GM12875 (cell line): ENCODE measurements around the gene MRPL1.

Source experiments
- H3K4me3 ChIP-seq: one replicate; pipeline ENCODE4 v1.5.1; 2011; ENCODE audit warnings: low read depth, low read length, control low read depth
- TF ChIP-seq, protein P1 (sequence below): IDR thresholded peaks from 2 replicates; pipeline ENCODE4 v1.5.1; 2011; ENCODE audit warnings: low read depth, mild to moderate bottlenecking, control low read depth, inconsistent platforms, low read length, moderate library complexity, borderline replicate concordance; ENCODE audit not compliant: insufficient read depth

MRPL1 gene

DNA sequence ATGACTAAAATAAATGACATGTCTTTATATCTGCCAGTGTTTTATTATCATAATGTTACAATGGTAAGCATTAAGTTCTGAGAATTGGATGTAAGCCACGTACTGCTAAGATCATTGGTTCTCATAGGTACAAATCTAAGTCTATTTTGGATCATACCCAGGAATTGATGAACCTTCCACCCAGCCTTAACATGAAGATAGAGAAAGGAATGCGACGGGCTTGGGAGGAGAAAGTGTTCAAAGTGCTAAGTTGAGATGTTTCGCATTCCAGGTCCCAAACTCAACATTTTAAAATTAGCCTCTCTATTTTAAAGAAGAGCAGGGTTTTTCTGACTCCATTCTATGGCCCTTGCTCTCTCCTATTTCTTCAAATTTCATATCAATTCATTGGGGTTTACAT, 139.6 kb downstream of the MRPL1 start:
- no peak overlapping the region for H3K4me3 ChIP-seq
- TF ChIP-seq, protein P1, sequence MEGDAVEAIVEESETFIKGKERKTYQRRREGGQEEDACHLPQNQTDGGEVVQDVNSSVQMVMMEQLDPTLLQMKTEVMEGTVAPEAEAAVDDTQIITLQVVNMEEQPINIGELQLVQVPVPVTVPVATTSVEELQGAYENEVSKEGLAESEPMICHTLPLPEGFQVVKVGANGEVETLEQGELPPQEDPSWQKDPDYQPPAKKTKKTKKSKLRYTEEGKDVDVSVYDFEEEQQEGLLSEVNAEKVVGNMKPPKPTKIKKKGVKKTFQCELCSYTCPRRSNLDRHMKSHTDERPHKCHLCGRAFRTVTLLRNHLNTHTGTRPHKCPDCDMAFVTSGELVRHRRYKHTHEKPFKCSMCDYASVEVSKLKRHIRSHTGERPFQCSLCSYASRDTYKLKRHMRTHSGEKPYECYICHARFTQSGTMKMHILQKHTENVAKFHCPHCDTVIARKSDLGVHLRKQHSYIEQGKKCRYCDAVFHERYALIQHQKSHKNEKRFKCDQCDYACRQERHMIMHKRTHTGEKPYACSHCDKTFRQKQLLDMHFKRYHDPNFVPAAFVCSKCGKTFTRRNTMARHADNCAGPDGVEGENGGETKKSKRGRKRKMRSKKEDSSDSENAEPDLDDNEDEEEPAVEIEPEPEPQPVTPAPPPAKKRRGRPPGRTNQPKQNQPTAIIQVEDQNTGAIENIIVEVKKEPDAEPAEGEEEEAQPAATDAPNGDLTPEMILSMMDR = no peak
